ENCODE measurements around the gene ADCY4. TPM values are rescaled to one million over a fixed set of nuclear protein-coding genes. Genes with fewer than 3 reads are reported as not detected.

ADCY4 gene
- total and polyA plus RNA-seq, 2 of the 13 experiments (the other 11 are each of a cell fraction or from before 2014, with no cell fraction given): 0.03 TPM; not detected in 1

DNA sequence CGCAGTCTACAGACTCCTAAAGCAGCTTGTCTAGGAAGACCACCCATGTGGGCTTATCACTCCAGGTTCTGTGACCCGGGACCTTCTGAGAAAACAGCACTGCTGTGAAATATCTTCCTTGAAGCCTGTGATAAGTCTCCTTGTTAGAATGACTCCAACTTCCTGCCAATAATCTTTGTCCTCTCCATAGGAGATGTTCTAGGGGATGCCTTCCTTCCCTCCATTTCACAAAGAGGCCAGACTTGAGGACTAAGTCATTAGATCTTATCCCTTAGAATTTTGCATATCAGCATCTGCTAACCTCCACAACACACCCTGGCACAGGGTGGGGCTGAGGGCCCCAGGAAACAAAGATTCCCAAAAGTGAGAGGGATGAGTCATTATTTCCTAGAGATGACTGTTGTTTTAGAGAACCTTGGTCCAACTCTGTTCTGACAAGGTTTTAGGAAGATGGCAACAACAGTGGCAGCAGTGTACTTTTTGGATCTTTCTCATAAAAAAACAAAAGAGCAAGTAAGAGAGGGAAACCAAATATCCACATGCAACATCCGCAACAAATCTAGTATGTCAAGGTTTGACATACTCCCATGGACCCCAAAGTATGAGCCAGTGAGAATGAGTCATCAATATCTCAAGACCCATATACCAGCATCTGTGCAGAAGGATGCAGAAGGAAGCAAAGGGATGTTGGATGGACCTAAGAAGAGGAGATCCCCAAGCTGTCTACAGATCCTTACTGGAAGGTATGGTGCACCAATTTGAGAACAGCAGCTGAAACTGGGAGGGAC is 17.5 kb downstream of the ADCY4 start (continued):
- TF ChIP-seq ZNF777 (CRISPR knock-in tag; IDR thresholded peaks at IDR 0.05): no peak
- TF ChIP-seq EP300 (IDR thresholded peaks at IDR 0.05; ENCODE audit: low read depth in 2 of 2, low read length in 2 of 2): no peak
- peak; percentile 45; the same call in 1 of the 2 replicates for TF ChIP-seq EP300 (CRISPR knock-in tag; IDR thresholded peaks at IDR 0.05; ENCODE audit: borderline replicate concordance)
- no peak for TF ChIP-seq ARID4A (CRISPR knock-in tag; IDR thresholded peaks at IDR 0.05; ENCODE audit: borderline replicate concordance)
- peak; percentile 65; the same call in 1 of the 2 replicates for TF ChIP-seq FOSL2 (CRISPR knock-in tag; IDR thresholded peaks at IDR 0.05)
- 0 out of 2 replicates have a peak, but pooled peaks have one; percentile 30 for TF ChIP-seq DRAP1 (CRISPR knock-in tag; IDR thresholded peaks at IDR 0.05)
- peak; percentile 23; the same call in 1 of the 2 replicates for TF ChIP-seq ELF1 (CRISPR knock-in tag; IDR thresholded peaks at IDR 0.05)
- no peak for TF ChIP-seq DMAP1 (CRISPR knock-in tag; IDR thresholded peaks at IDR 0.05)
- no peak for TF ChIP-seq ZNF232 (CRISPR knock-in tag; IDR thresholded peaks at IDR 0.05; ENCODE audit: borderline replicate concordance)
- TF ChIP-seq ZNF839 (CRISPR knock-in tag; IDR thresholded peaks at IDR 0.05; ENCODE audit: borderline replicate concordance): no peak
- TF ChIP-seq RBAK (CRISPR knock-in tag; IDR thresholded peaks at IDR 0.05): no peak
- TF ChIP-seq ATF3 (CRISPR knock-in tag; IDR thresholded peaks at IDR 0.05): no peak
- TF ChIP-seq BCL6 (CRISPR knock-in tag; IDR thresholded peaks at IDR 0.05): peak; percentile 53
- TF ChIP-seq MIER3 (CRISPR knock-in tag; IDR thresholded peaks at IDR 0.05; ENCODE audit: borderline replicate concordance): 0 out of 2 replicates have a peak, but pooled peaks have one; percentile 21
- no peak for TF ChIP-seq ZSCAN20 (CRISPR knock-in tag; IDR thresholded peaks at IDR 0.05; ENCODE audit: borderline replicate concordance)
- no peak for TF ChIP-seq ZNF142 (CRISPR knock-in tag; IDR thresholded peaks at IDR 0.05)
- no peak for TF ChIP-seq ZNF546 (CRISPR knock-in tag; conservative IDR thresholded peaks at IDR 0.05)
- no peak for TF ChIP-seq BRCA1 (CRISPR knock-in tag; IDR thresholded peaks at IDR 0.05)

Measured in HepG2 (cell line).